ENCODE data around the gene LHX2.

- TF ChIP-seq CTCF (IDR thresholded peaks at IDR 0.05 in 8 of 11, conservative IDR thresholded peaks at IDR 0.05 in 3 of 11) (no peak), POLR2A (IDR thresholded peaks at IDR 0.05) (no peak)
These were observed 33.7 kb downstream of the LHX2 start for GRCh38 chr9:124045076-124045829.
